Measurements from ENCODE around the gene C16orf87.
"Not testable (repeated sequence)": the region's sequence is repeated elsewhere in the genome, so short reads cannot be mapped to it uniquely, and the experiment has no call there.

Gene C16orf87, protein sequence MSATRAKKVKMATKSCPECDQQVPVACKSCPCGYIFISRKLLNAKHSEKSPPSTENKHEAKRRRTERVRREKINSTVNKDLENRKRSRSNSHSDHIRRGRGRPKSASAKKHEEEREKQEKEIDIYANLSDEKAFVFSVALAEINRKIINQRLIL

DNA sequence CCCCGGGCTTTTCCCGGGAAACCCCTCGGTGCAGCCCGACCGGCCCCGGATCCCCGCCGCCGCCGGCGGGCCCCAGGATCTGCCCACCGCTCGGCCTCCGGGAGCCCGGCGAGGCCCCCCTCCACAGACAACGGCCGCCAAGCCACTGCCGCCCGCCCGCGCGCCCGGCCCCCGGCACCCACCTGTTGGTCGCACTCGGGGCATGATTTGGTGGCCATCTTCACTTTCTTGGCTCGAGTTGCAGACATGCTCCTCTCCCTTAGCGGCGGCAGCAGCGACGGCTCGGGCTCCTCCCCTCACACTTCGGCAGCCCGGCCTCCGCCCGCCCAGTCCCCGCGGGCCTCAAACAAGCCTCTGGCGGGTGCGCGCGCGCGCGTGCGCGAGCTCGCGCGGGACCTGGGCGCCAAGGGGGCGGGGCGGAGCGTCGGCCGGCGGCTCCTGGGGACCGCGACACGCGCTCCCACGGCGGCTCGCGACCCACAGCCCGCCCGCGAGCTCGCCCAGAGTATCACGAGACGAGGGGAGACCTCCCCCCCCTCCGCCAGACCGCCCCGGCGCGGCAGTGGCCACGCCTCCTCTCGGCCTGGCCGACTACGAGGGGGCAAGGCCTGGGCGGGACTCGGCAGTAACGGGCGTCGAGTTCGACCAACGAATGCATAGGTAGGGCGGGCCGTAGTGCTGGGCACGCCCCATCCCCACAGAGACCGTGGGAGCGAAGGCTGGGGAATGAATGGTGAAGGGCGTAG lies at the start of gene C16orf87:
TSS of gene C16orf87 (minus strand) at position 279 of the 746 bp plus-strand sequence. CDS start at position 248, 31 bp downstream.
- Histone ChIP-seq H3K36me3 (no peaks in the 10 kb centered on the region), H3K4me3 (peak within 1 kb of the TSS; percentile 98), H4K20me1 (peaks cover 27% of the 10 kb centered on the region; the same call in 1 of the 2 replicates), H3K27ac (peak within 1 kb of the TSS; percentile 96), H3K9me3 (0 out of 2 replicates have a peak, but pooled peaks cover 4% of the 10 kb centered on the region), H3K27me3 (no peaks in the 10 kb centered on the region), H3K9ac (peak within 1 kb of the TSS; percentile 98), H3K4me2 (peak within 1 kb of the TSS; percentile 75), H3K4me1 (peaks cover 35% of the 10 kb centered on the region)
- TF ChIP-seq Cebpa-rat (IDR thresholded peaks at IDR 0.05) = no peak

- no peak for TF ChIP-seq Cebpa-rat (IDR thresholded peaks at IDR 0.05)
- Histone ChIP-seq H3K9me3 (no peaks in the 10 kb centered on the region), H3K9ac (no peak overlapping the region), H3K27ac (no peak overlapping the region), H3K27me3 (no peaks in the 10 kb centered on the region), H3K4me3 (no peak overlapping the region), H3K4me2 (no peak overlapping the region), H3K4me1 (no peaks in the 10 kb centered on the region), H3K36me3 (no peaks in the 10 kb centered on the region), H4K20me1 (no peaks in the 10 kb centered on the region)
These were observed 44.3 kb upstream of the C16orf87 start for GRCh38 chr16:46875243-46875642.

- H3K27me3 ChIP-seq = no peaks in the 10 kb centered on the region
- no peak overlapping the region for H3K27ac ChIP-seq
- H4K20me1 ChIP-seq = no peaks in the 10 kb centered on the region
- peaks cover 4% of the 10 kb centered on the region for H3K9me3 ChIP-seq
- no peak for TF ChIP-seq Cebpa-rat (IDR thresholded peaks at IDR 0.05)
- H3K4me2 ChIP-seq = no peak overlapping the region
- H3K4me3 ChIP-seq = no peak overlapping the region
- H3K9ac ChIP-seq = no peak overlapping the region
- H3K36me3 ChIP-seq = no peaks in the 10 kb centered on the region
- H3K4me1 ChIP-seq = no peaks in the 10 kb centered on the region
These were observed 42.2 kb upstream of the C16orf87 start for GRCh38 chr16:46873201-46873600.

- Histone ChIP-seq H3K9ac (no peak overlapping the region), H3K9me3 (peaks cover 8% of the 10 kb centered on the region), H4K20me1 (no peaks in the 10 kb centered on the region), H3K4me2 (no peak overlapping the region), H3K4me1 (no peaks in the 10 kb centered on the region), H3K4me3 (no peak overlapping the region), H3K27me3 (no peaks in the 10 kb centered on the region), H3K27ac (no peak overlapping the region), H3K36me3 (no peaks in the 10 kb centered on the region)
- TF ChIP-seq Cebpa-rat (IDR thresholded peaks at IDR 0.05) = no peak
These were observed 40.6 kb upstream of the C16orf87 start for GRCh38 chr16:46871597-46871996.

- not testable (repeated sequence) for H3K27ac ChIP-seq, H4K20me1 ChIP-seq, H3K4me1 ChIP-seq, H3K27me3 ChIP-seq, H3K36me3 ChIP-seq, H3K4me2 ChIP-seq, H3K4me3 ChIP-seq, H3K9me3 ChIP-seq, H3K9ac ChIP-seq
These were observed 37.9 kb upstream of the C16orf87 start for GRCh38 chr16:46868891-46869290.

GRCh38 chr16:46867486-46867885 lies 36.5 kb upstream of the C16orf87 start:
- H3K4me3 ChIP-seq, H3K9me3 ChIP-seq, H4K20me1 ChIP-seq: not testable (repeated sequence)

GRCh38 chr16:46866286-46866685 lies 35.3 kb upstream of the C16orf87 start:
- no peaks in the 10 kb centered on the region for H3K27me3 ChIP-seq
- no peaks in the 10 kb centered on the region for H4K20me1 ChIP-seq
- no peak for TF ChIP-seq Cebpa-rat (IDR thresholded peaks at IDR 0.05)
- H3K27ac ChIP-seq = no peak overlapping the region
- no peak overlapping the region for H3K4me2 ChIP-seq
- H3K4me1 ChIP-seq = no peaks in the 10 kb centered on the region
- no peak overlapping the region for H3K9ac ChIP-seq
- H3K4me3 ChIP-seq = no peak overlapping the region
- peaks cover 8% of the 10 kb centered on the region for H3K9me3 ChIP-seq
- no peaks in the 10 kb centered on the region for H3K36me3 ChIP-seq

More at GRCh38 chr16:46867486-46867885, 36.5 kb upstream of the C16orf87 start:
- not testable (repeated sequence) for H3K4me1 ChIP-seq, H3K27me3 ChIP-seq, H3K9ac ChIP-seq, H3K4me2 ChIP-seq, H3K36me3 ChIP-seq, H3K27ac ChIP-seq

DNA sequence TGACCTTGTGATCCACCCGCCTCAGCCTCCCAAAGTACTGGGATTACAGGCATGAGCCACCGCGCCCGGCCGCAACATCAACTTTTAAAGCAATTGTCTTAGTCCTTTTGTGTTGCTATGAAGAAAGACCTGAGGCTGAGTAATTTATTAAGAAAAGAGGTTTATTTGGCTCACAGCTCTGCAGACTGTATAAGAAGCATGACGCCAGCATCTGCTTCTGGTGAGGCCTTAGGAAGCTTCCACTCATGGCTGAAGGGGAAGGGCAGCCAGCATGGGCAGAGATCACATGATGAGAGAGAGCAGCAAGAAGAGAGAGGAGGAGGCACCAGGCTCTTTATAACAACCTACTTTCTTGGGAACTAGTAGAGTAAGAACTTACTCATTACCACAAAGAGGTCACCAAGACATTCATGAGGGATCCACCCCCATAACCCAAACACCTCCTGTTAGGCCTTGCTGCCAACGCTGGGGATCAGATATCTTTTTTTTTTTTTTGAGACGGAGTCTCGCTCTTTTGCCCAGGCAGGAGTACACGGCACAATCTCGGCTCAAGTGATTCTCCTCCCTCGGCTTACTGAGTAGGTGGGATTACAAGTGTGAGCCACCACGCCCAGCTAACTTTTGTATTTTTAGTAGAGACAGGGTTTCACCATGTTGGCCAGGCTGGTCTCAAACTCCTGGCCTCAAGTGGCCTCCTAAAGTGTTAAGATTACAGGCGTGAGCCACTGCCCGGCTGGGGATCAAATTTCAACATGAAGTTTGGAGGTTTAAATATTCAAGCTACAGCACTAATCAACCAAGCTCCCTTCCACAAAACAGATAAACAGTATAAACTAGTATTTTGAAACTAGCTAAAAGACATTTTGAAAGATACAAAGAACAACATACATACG lies 31.8 kb upstream of the C16orf87 start:
- H3K9me3 ChIP-seq = no peaks in the 10 kb centered on the region
- H3K36me3 ChIP-seq = no peaks in the 10 kb centered on the region
- no peak for TF ChIP-seq Cebpa-rat (IDR thresholded peaks at IDR 0.05)
- H3K27me3 ChIP-seq = no peaks in the 10 kb centered on the region
- H3K4me1 ChIP-seq = no peaks in the 10 kb centered on the region
- H3K4me3 ChIP-seq = no peak overlapping the region
- no peaks in the 10 kb centered on the region for H4K20me1 ChIP-seq
- no peak overlapping the region for H3K4me2 ChIP-seq
- no peak overlapping the region for H3K27ac ChIP-seq
- H3K9ac ChIP-seq = no peak overlapping the region

DNA sequence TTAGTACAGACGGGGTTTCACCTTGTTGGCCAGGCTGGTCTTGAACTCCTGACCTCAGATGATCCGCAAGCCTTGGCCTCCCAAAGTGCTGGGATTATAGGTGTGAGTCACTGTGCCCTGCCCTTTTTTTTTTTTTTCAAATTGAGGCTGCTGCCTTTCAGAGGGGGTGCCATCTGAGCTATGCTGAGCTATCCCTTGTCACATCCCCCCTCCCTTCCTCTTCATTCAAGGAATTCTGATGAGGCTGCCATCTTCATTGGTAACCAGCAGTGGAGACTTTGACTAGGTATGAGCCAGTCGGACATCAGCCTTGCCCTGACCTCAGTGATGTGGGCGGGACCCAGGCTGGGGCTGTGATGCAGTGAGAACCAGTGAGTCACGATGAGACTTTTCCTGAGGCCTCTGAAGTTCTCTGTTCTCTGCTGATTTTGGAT lies 28.8 kb upstream of the C16orf87 start:
- no peak for TF ChIP-seq Cebpa-rat (IDR thresholded peaks at IDR 0.05)
- no peaks in the 10 kb centered on the region for H3K4me1 ChIP-seq
- no peak overlapping the region for H3K9ac ChIP-seq
- H3K36me3 ChIP-seq = no peaks in the 10 kb centered on the region
- no peaks in the 10 kb centered on the region for H3K27me3 ChIP-seq
- no peaks in the 10 kb centered on the region for H4K20me1 ChIP-seq
- no peaks in the 10 kb centered on the region for H3K9me3 ChIP-seq
- H3K4me3 ChIP-seq = no peak overlapping the region
- H3K27ac ChIP-seq = no peak overlapping the region
- H3K4me2 ChIP-seq = no peak overlapping the region

DNA sequence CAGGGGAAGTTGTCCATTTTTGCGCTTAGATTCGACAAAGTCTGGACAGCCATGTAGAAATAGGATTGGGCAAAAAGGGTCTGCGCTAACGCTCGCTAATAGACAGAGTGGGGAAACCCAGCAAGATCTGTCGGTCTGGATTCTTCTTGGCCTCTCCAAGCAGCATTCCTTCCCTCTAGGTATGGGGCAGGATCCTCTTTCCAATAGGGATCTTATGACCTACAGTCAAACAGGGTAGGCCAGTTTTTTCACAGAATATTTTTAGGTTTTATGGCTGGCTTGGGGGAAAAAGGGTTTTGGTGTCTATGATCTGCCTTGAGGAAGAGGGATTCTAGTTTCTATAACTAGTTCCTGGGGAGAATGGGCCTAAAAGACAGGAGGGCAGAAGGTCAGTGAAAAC lies 27.2 kb upstream of the C16orf87 start:
- no peaks in the 10 kb centered on the region for H3K36me3 ChIP-seq
- no peak overlapping the region for H3K9ac ChIP-seq
- no peak overlapping the region for H3K4me3 ChIP-seq
- H3K9me3 ChIP-seq = no peaks in the 10 kb centered on the region
- H3K4me2 ChIP-seq = no peak overlapping the region
- H3K27me3 ChIP-seq = no peaks in the 10 kb centered on the region
- H3K27ac ChIP-seq = no peak overlapping the region
- H3K4me1 ChIP-seq = no peaks in the 10 kb centered on the region
- no peaks in the 10 kb centered on the region for H4K20me1 ChIP-seq
- no peak for TF ChIP-seq Cebpa-rat (IDR thresholded peaks at IDR 0.05)
